SK-N-SH treated with all-trans-retinoic acid at 6 μM for 48 hours (cell line): Measurements from ENCODE around the gene KDM5A.

Source experiments
- ATAC-seq: fragments of 200-7000 bp; cut with Tn5 transposase; 3 replicates; pipeline ENCODE4 v1.9.1; 2020; ENCODE audit warnings: mild to moderate bottlenecking, moderate library complexity
- ARNTL ChIP-seq: fragments of 450-650 bp; formaldehyde crosslinking; IDR thresholded peaks from 2 replicates; pipeline ENCODE4 v1.5.0; 2020; ENCODE audit warnings: low read depth, mild to moderate bottlenecking, moderate library complexity, borderline replicate concordance
- BACH2 ChIP-seq: fragments of 250-450 bp; sonication (Bioruptor Pico); IDR thresholded peaks from 2 replicates; pipeline ENCODE4 v1.9.0; 2021; ENCODE audit warnings: mild to moderate bottlenecking, borderline replicate concordance
- CREB5 ChIP-seq: fragments of 250-450 bp; sonication (Bioruptor Pico); IDR thresholded peaks from 2 replicates; pipeline ENCODE4 v1.5.1; 2020; ENCODE audit warnings: low read depth, mild to moderate bottlenecking, moderate library complexity
- CSDC2 ChIP-seq: fragments of 250-450 bp; sonication (Bioruptor Pico); IDR thresholded peaks from 2 replicates; pipeline ENCODE4 v1.5.0; 2020; ENCODE audit warnings: mild to moderate bottlenecking, moderate library complexity
- CSRNP3 ChIP-seq: fragments of 250-450 bp; sonication (Bioruptor Pico); IDR thresholded peaks from 2 replicates; pipeline ENCODE4 v1.5.1; 2021; ENCODE audit warnings: mild to moderate bottlenecking, moderate library complexity
- ESRRG ChIP-seq: fragments of 250-450 bp; sonication (Bioruptor Pico); IDR thresholded peaks from 2 replicates; pipeline ENCODE4 v1.6.1; 2021; ENCODE audit warnings: mild to moderate bottlenecking
- GLIS3 ChIP-seq: fragments of 250-450 bp; sonication (Bioruptor Pico); IDR thresholded peaks from 2 replicates; pipeline ENCODE4 v1.5.0; 2020; ENCODE audit warnings: mild to moderate bottlenecking, moderate library complexity
- ISL1 ChIP-seq: fragments of 250-450 bp; sonication (Bioruptor Pico); IDR thresholded peaks from 2 replicates; pipeline ENCODE4 v2.1.2; 2022; ENCODE audit warnings: mild to moderate bottlenecking, moderate library complexity
- OSR1 ChIP-seq: fragments of 250-450 bp; sonication (Bioruptor Pico); IDR thresholded peaks from 2 replicates; pipeline ENCODE4 v1.8.0; 2022; ENCODE audit warnings: moderate library complexity, mild to moderate bottlenecking, inconsistent platforms
- PATZ1 ChIP-seq: fragments of 250-450 bp; sonication (Bioruptor Pico); IDR thresholded peaks from 2 replicates; pipeline ENCODE4 v1.8.0; 2020; ENCODE audit warnings: mild to moderate bottlenecking, moderate library complexity, borderline replicate concordance
- POU6F1 ChIP-seq: fragments of 250-450 bp; sonication (Bioruptor Pico); IDR thresholded peaks from 2 replicates; pipeline ENCODE4 v1.8.0; 2021; ENCODE audit warnings: low read depth, mild to moderate bottlenecking, moderate library complexity, borderline replicate concordance
- PPARA ChIP-seq: fragments of 250-450 bp; sonication (Bioruptor Pico); IDR thresholded peaks from 2 replicates; pipeline ENCODE4 v1.5.0; 2020; ENCODE audit warnings: mild to moderate bottlenecking, borderline replicate concordance
- RARB ChIP-seq: fragments of 250-450 bp; sonication (Bioruptor Pico); IDR thresholded peaks from 2 replicates; pipeline ENCODE4 v1.8.0; 2021; ENCODE audit warnings: mild to moderate bottlenecking, moderate library complexity
- SNAI2 ChIP-seq: fragments of 250-450 bp; sonication (Bioruptor Pico); IDR thresholded peaks from 2 replicates; pipeline ENCODE4 v1.5.0; 2020; ENCODE audit warnings: mild to moderate bottlenecking, moderate library complexity
- TCF4 ChIP-seq: fragments of 250-450 bp; sonication (Bioruptor Pico); IDR thresholded peaks from 2 replicates; pipeline ENCODE4 v1.8.0; 2021; ENCODE audit warnings: mild to moderate bottlenecking, moderate library complexity, borderline replicate concordance
- TOX ChIP-seq: fragments of 250-450 bp; sonication (Bioruptor Pico); IDR thresholded peaks from 2 replicates; pipeline ENCODE4 v1.8.0; 2021; ENCODE audit warnings: mild to moderate bottlenecking, moderate library complexity, borderline replicate concordance
- ZC3H10 ChIP-seq: fragments of 250-450 bp; sonication (Bioruptor Pico); IDR thresholded peaks from 2 replicates; pipeline ENCODE4 v1.5.1; 2021; ENCODE audit warnings: mild to moderate bottlenecking, moderate library complexity
- ZFP3 ChIP-seq: fragments of 250-450 bp; sonication (Bioruptor Pico); IDR thresholded peaks from 2 replicates; pipeline ENCODE4 v1.5.0; 2020; ENCODE audit warnings: mild to moderate bottlenecking, moderate library complexity
- ZFP30 ChIP-seq: fragments of 450-650 bp; formaldehyde crosslinking; IDR thresholded peaks from 2 replicates; pipeline ENCODE4 v1.5.0; 2022; ENCODE audit warnings: mild to moderate bottlenecking, moderate library complexity
- ZNF565 ChIP-seq: fragments of 450-650 bp; formaldehyde crosslinking; conservative IDR thresholded peaks from 2 replicates; pipeline ENCODE4 v1.5.0; 2020; ENCODE audit warnings: low read depth, mild to moderate bottlenecking, moderate library complexity
- ZNF70 ChIP-seq: fragments of 450-650 bp; formaldehyde crosslinking; IDR thresholded peaks from 2 replicates; pipeline ENCODE4 v1.5.0; 2020; ENCODE audit warnings: mild to moderate bottlenecking, moderate library complexity
- ZNF8 ChIP-seq: fragments of 450-650 bp; formaldehyde crosslinking; IDR thresholded peaks from 2 replicates; pipeline ENCODE4 v1.5.0; 2020; ENCODE audit warnings: mild to moderate bottlenecking, moderate library complexity

Gene KDM5A

GRCh38 chr12:247271-247670 is 141.8 kb downstream of the KDM5A start:
- TF ChIP-seq SNAI2 (CRISPR knock-in tag) (no peak), CREB5 (CRISPR knock-in tag) (no peak), ZFP3 (no peak), RARB (CRISPR knock-in tag) (no peak), ZNF565 (CRISPR knock-in tag) (no peak), CSDC2 (CRISPR knock-in tag) (no peak), ZNF8 (CRISPR knock-in tag) (no peak), BACH2 (CRISPR knock-in tag) (no peak), TCF4 (CRISPR knock-in tag) (no peak), PATZ1 (no peak), TOX (CRISPR knock-in tag) (no peak), ESRRG (CRISPR knock-in tag) (no peak), CSRNP3 (no peak), ARNTL (CRISPR knock-in tag) (no peak), POU6F1 (CRISPR knock-in tag) (no peak), PPARA (no peak)
- ATAC-seq = no peak

GRCh38 chr12:243381-243780 is 145.7 kb downstream of the KDM5A start:
- no peak for ATAC-seq
- no peak for TF ChIP-seq ZNF70 (CRISPR knock-in tag)
- no peak for TF ChIP-seq TCF4 (CRISPR knock-in tag)

GRCh38 chr12:242496-242895 is 146.6 kb downstream of the KDM5A start:
- TF ChIP-seq CREB5 (CRISPR knock-in tag) = no peak
- TF ChIP-seq TOX (CRISPR knock-in tag) = no peak
- no peak for TF ChIP-seq CSRNP3
- ATAC-seq = no peak

GRCh38 chr12:241266-241665 is 147.9 kb downstream of the KDM5A start:
- ATAC-seq = no peak
- TF ChIP-seq ZFP30 (no peak), RARB (CRISPR knock-in tag) (no peak), BACH2 (CRISPR knock-in tag) (no peak), ZNF565 (CRISPR knock-in tag) (no peak), ZNF8 (CRISPR knock-in tag) (no peak), ARNTL (CRISPR knock-in tag) (no peak), PATZ1 (no peak), ISL1 (CRISPR knock-in tag) (no peak), TOX (CRISPR knock-in tag) (no peak), SNAI2 (CRISPR knock-in tag) (no peak), ZC3H10 (CRISPR knock-in tag) (no peak), CSRNP3 (no peak), GLIS3 (no peak), OSR1 (CRISPR knock-in tag) (no peak), ESRRG (CRISPR knock-in tag) (no peak), CREB5 (CRISPR knock-in tag) (no peak)
